GM12878 (cell line): Measurements from ENCODE around the gene HCAR2. TPM values are rescaled to one million over a fixed set of nuclear protein-coding genes. Genes with fewer than 3 reads are reported as not detected.
A peak's percentile ranks its signal among the peaks of the same experiment; 100 is the strongest.

Experiments
- ATF3 ChIP-seq: IDR thresholded peaks from 2 replicates; pipeline ENCODE4 v1.6.1; 2011; ENCODE audit warnings: low read depth, mild to moderate bottlenecking, low read length, moderate library complexity, borderline replicate concordance; ENCODE audit errors: extremely low read depth
- BCL11A ChIP-seq: IDR thresholded peaks from 2 replicates; pipeline ENCODE4 v1.6.1; 2011; ENCODE audit warnings: low read depth, low read length
- ETV6 ChIP-seq, 2 experiments: fragments of 450-650 bp in 1 of 2; IDR thresholded peaks in 1 of 2; conservative IDR thresholded peaks in 1 of 2; 2 replicates each; pipeline ENCODE4 v1.6.1; 2014; ENCODE audit warnings: antibody characterized with exemption in 1 of 2, borderline replicate concordance in 1 of 2, low read depth in 1 of 2, mild to moderate bottlenecking in 1 of 2, moderate library complexity in 1 of 2
- FOXM1 ChIP-seq: IDR thresholded peaks from 2 replicates; pipeline ENCODE4 v1.6.1; 2012; ENCODE audit warnings: low read depth, mild to moderate bottlenecking, inconsistent platforms, low read length, moderate library complexity
- HDAC6 ChIP-seq: fragments of 200-600 bp; sonication (generic); IDR thresholded peaks from one replicate; pipeline ENCODE4 v1.8.0; 2017; ENCODE audit warnings: antibody characterized with exemption; ENCODE audit not compliant: unreplicated experiment
- HDGF ChIP-seq: fragments of 450-650 bp; IDR thresholded peaks from 2 replicates; pipeline ENCODE4 v1.6.1; 2016; ENCODE audit warnings: antibody characterized with exemption
- IRF4 ChIP-seq: IDR thresholded peaks from 2 replicates; pipeline ENCODE4 v1.6.1; 2011; ENCODE audit warnings: low read depth, low read length
- KLF5 ChIP-seq: fragments of 450-650 bp; IDR thresholded peaks from 2 replicates; pipeline ENCODE4 v1.6.1; 2014; ENCODE audit warnings: mild to moderate bottlenecking; ENCODE audit not compliant: partially characterized antibody
- MEF2B ChIP-seq: fragments of 450-650 bp; IDR thresholded peaks from 2 replicates; pipeline ENCODE4 v1.6.1; 2018; ENCODE audit warnings: mild to moderate bottlenecking, moderate library complexity; ENCODE audit not compliant: partially characterized antibody, poor library complexity, severe bottlenecking
- NKRF ChIP-seq: fragments of 450-650 bp; conservative IDR thresholded peaks from 2 replicates; pipeline ENCODE4 v1.6.1; 2017; ENCODE audit warnings: mild to moderate bottlenecking, moderate library complexity
- NRF1 ChIP-seq: conservative IDR thresholded peaks from 2 replicates; pipeline ENCODE4 v1.6.1; 2011; ENCODE audit warnings: mild to moderate bottlenecking, low read depth, low read length, improper control_type of control experiment
- PAX8 ChIP-seq: fragments of 450-650 bp; IDR thresholded peaks from 2 replicates; pipeline ENCODE4 v1.6.1; 2017; ENCODE audit warnings: mild to moderate bottlenecking, moderate library complexity
- REST ChIP-seq: IDR thresholded peaks from 2 replicates; pipeline ENCODE4 v1.6.1; 2012; ENCODE audit warnings: mild to moderate bottlenecking, low read depth, low read length
- SIN3A ChIP-seq: IDR thresholded peaks from 2 replicates; pipeline ENCODE4 v1.6.1; 2012; ENCODE audit warnings: low read depth, low read length, improper control_type of control experiment
- SMAD1 ChIP-seq: fragments of 450-650 bp; IDR thresholded peaks from 2 replicates; pipeline ENCODE4 v1.6.1; 2018; ENCODE audit warnings: mild to moderate bottlenecking, low read depth; ENCODE audit not compliant: partially characterized antibody
- SP1 ChIP-seq: IDR thresholded peaks from one replicate; pipeline ENCODE4 v1.6.1; 2011; ENCODE audit warnings: low read depth, low read length
- TAF1 ChIP-seq: IDR thresholded peaks from 2 replicates; pipeline ENCODE4 v1.6.1; 2011; ENCODE audit warnings: mild to moderate bottlenecking, low read depth, low read length, borderline replicate concordance
- TARDBP ChIP-seq: IDR thresholded peaks from 2 replicates; pipeline ENCODE4 v1.6.1; 2016; ENCODE audit warnings: borderline replicate concordance
- TCF3 ChIP-seq: IDR thresholded peaks from 2 replicates; pipeline ENCODE4 v1.6.1; 2012; ENCODE audit warnings: low read depth, mild to moderate bottlenecking, low read length, borderline replicate concordance; ENCODE audit not compliant: insufficient read depth
- USF1 ChIP-seq: IDR thresholded peaks from 2 replicates; pipeline ENCODE4 v1.6.1; 2011; ENCODE audit warnings: borderline replicate concordance, low read depth, mild to moderate bottlenecking, moderate library complexity, mixed read lengths, low read length; ENCODE audit not compliant: insufficient read depth; ENCODE audit errors: extremely low read length
- YBX1 ChIP-seq: fragments of 450-650 bp; IDR thresholded peaks from 2 replicates; pipeline ENCODE4 v1.6.1; 2016; ENCODE audit warnings: antibody characterized with exemption
- ZNF384 ChIP-seq: IDR thresholded peaks from 2 replicates; pipeline ENCODE4 v1.6.1; 2012; ENCODE audit warnings: low read depth, mild to moderate bottlenecking, low read length, improper control_type of control experiment, borderline replicate concordance
- polyA plus RNA-seq, 11 experiments: library from polyadenylated mRNA; depleted of rRNA in 4 of 11; unstranded in 6 of 11; stranded (reverse) in 5 of 11; fragments of >200 nt; fragmentation: Nextera tagmentation in 4 of 11; fragmentation: Illumina TruSeq in 1 of 11; extraction: Ambion mirVana in 4 of 11; extraction: Trizol in 1 of 11; gene quantifications; 1 replicate in 1 of 11; 2 replicates in 10 of 11; pipeline versions ENCODE4 v1.2.1 to v1.2.3, GENCODE V29; 2011 to 2016; ENCODE audit warnings: inconsistent platforms in 2 of 11, missing spikeins in 2 of 11, low read depth in 1 of 11
- total RNA-seq, 4 experiments: library from RNA; depleted of rRNA in 3 of 4; stranded (reverse); fragments of >200 nt in 3 of 4; fragmentation: Illumina TruSeq in 1 of 4; extraction: Trizol in 1 of 4; gene quantifications; 2 replicates each; pipeline versions ENCODE4 v1.2.1 to v1.2.3, GENCODE V29; 2013 to 2021

The HCAR2 gene
- total and polyA plus RNA-seq, 10 of the 15 experiments (the other 5 are each of a cell fraction or from before 2014, with no cell fraction given), result 0.19 to 0.66 (median 0.35) TPM

GRCh38 chr12:122752464-122753318, 49.5 kb upstream of the HCAR2 start, which contains the start of gene DENR (continued):
- TF ChIP-seq TCF3 (0 out of 2 replicates have a peak, but pooled peaks have one; percentile 44), FOXM1 (peak; percentile 65), USF1 (peak; percentile 59), ATF3 (0 out of 2 replicates have a peak, but pooled peaks have one; percentile 32), ZNF384 (no peak), PAX8 (no peak), SP1 (peak; percentile 89), TARDBP (peak; percentile 10; the same call in 1 of the 2 replicates), BCL11A (no peak; the same call in 1 of the 2 replicates), IRF4 (peak; percentile 58; the same call in 1 of the 2 replicates), TAF1 (peak; percentile 92), NKRF (peak; percentile 83), MEF2B (peak; percentile 24), ETV6 (conservative IDR thresholded peaks at IDR 0.05 in 1 of 2, IDR thresholded peaks at IDR 0.05 in 1 of 2; ENCODE audit: borderline replicate concordance in 1 of 2, low read depth in 1 of 2) (peak in 1 of 2 experiments; percentile 45; a peak in 1 of 4 replicates), HDGF (peak; percentile 46; the same call in 1 of the 2 replicates), NRF1 (peak; percentile 44; the same call in 1 of the 2 replicates), KLF5 (peak; percentile 52), HDAC6 (peak; percentile 51), SIN3A (peak; percentile 87), YBX1 (no peak), SMAD1 (no peak), REST (no peak)
